OCI-LY7 (cell line): ENCODE measurements around the gene RIN3. TPM values are rescaled to one million over a fixed set of nuclear protein-coding genes. Genes with fewer than 3 reads are reported as not detected.

Experiments used
- BruUV-seq: library from RNA; stranded (reverse); fragments of 400-500 nt; replicated peaks from 2 replicates; lab custom pipeline; 2021; lab: Mats Ljungman, UMichigan
- CTCF ChIA-PET: fragments of 300-600 bp; sonication (Branson Sonifier 250); formaldehyde crosslinking; loops from one replicate; lab custom pipeline; 2022; ENCODE audit warnings: antibody characterized with exemption; ENCODE audit not compliant: unreplicated experiment; lab: Charles Lee
- POLR2A ChIA-PET: fragments of 300-600 bp; sonication (Branson Sonifier 250); formaldehyde crosslinking; loops from one replicate; lab custom pipeline; 2022; ENCODE audit warnings: antibody characterized with exemption; lab: Charles Lee
- DNase-seq: peaks from one replicate; pipeline ENCODE4 v3.0.0-alpha.2; 2015; ENCODE audit warnings: low spot score
- H2AFZ ChIP-seq: fragments of 200-600 bp; sonication (generic), shearing (Covaris generic); 2 replicates; pipeline ENCODE4 v1.6.1; 2014; ENCODE audit warnings: mild to moderate bottlenecking, antibody characterized with exemption, low read length, moderate library complexity
- H3K27ac ChIP-seq: fragments of 200-600 bp; sonication (generic); 2 replicates; pipeline ENCODE4 v1.5.1; 2014; ENCODE audit warnings: mixed run types, low read depth, mild to moderate bottlenecking, moderate library complexity, low read length, inconsistent platforms; ENCODE audit not compliant: poor library complexity, severe bottlenecking
- H3K36me3 ChIP-seq: fragments of 200-600 bp; sonication (generic); 2 replicates; pipeline ENCODE4 v1.6.1; 2014; ENCODE audit warnings: mild to moderate bottlenecking, antibody characterized with exemption, low read length, moderate library complexity, mixed read lengths; ENCODE audit not compliant: insufficient read depth
- H3K4me1 ChIP-seq: fragments of 200-600 bp; sonication (generic); 2 replicates; pipeline ENCODE4 v1.5.1; 2014; ENCODE audit warnings: mild to moderate bottlenecking, low read length; ENCODE audit not compliant: insufficient read depth, poor library complexity, severe bottlenecking
- H3K4me2 ChIP-seq: fragments of 200-600 bp; sonication (generic); 2 replicates; pipeline ENCODE4 v1.6.1; 2014; ENCODE audit warnings: mild to moderate bottlenecking, low read length
- H3K4me3 ChIP-seq: fragments of 200-600 bp; sonication (generic); 2 replicates; pipeline ENCODE4 v1.5.1; 2014; ENCODE audit warnings: mild to moderate bottlenecking, low read depth, low read length; ENCODE audit not compliant: poor library complexity, severe bottlenecking
- H3K79me2 ChIP-seq: fragments of 200-600 bp; sonication (generic); 2 replicates; pipeline ENCODE4 v1.6.1; 2016; ENCODE audit warnings: low read depth, mild to moderate bottlenecking, low read length, moderate library complexity, mixed read lengths; ENCODE audit not compliant: insufficient read depth
- H3K9me2 ChIP-seq: fragments of 200-600 bp; sonication (generic); 2 replicates; pipeline ENCODE4 v1.6.1; 2016; ENCODE audit warnings: mild to moderate bottlenecking, low read length, mixed read lengths; ENCODE audit not compliant: insufficient read depth
- H3K9me3 ChIP-seq: fragments of 200-600 bp; sonication (generic); 2 replicates; pipeline ENCODE4 v1.6.1; 2014; ENCODE audit warnings: mild to moderate bottlenecking, mixed run types, low read length, mixed read lengths
- H4K20me1 ChIP-seq: fragments of 200-600 bp; sonication (generic); 2 replicates; pipeline ENCODE4 v1.6.1; 2014; ENCODE audit warnings: mild to moderate bottlenecking, antibody characterized with exemption, low read length, moderate library complexity, mixed read lengths; ENCODE audit not compliant: insufficient read depth
- CTCF ChIP-seq: fragments of 200-600 bp; sonication (generic); conservative IDR thresholded peaks from 2 replicates; pipeline ENCODE4 v1.5.1; 2014; ENCODE audit warnings: mild to moderate bottlenecking, antibody characterized with exemption, low read length, moderate library complexity, mixed read lengths
- EZH2phosphoT487 ChIP-seq: fragments of 200-600 bp; sonication (generic); IDR thresholded peaks from 2 replicates; pipeline ENCODE4 v1.6.1; 2018; ENCODE audit warnings: low read depth, borderline replicate concordance, mild to moderate bottlenecking, mixed run types, antibody characterized with exemption, low read length, moderate library complexity, mixed read lengths
- intact Hi-C: fragments of 100-400 bp; cut with micrococcal nuclease; formaldehyde crosslinking; loops from one replicate; pipeline ENCODE4 v1.10.0; 2022; ENCODE audit not compliant: unreplicated experiment
- total RNA-seq, 2 experiments: library from RNA; depleted of rRNA in 1 of 2; stranded (reverse); fragments of >200 nt in 1 of 2; shearing (Covaris generic) in 1 of 2; gene quantifications; 2 replicates each; pipeline ENCODE4 v1.2.3, GENCODE V29; 2014 to 2022

RIN3 gene
- total RNA-seq, 2 experiments from 2014 or later, result not detected

GRCh38 chr14:92635896-92636295, 122.3 kb downstream of the RIN3 start:
- no TSS peak for BruUV-seq
- ChIA-PET CTCF (no interaction called here), POLR2A (interaction anchor here (0.6 kb wide), 1 partner anchor 21 kb away, joined by 3 read pairs; no protein-coding TSS in a partner anchor)
- no peaks in the 10 kb centered on the region for H3K9me2 ChIP-seq
- no peaks in the 10 kb centered on the region for H4K20me1 ChIP-seq
- no peak for DNase-seq
- intact Hi-C loops, result no loop called here
- TF ChIP-seq EZH2phosphoT487, result no peak
- TF ChIP-seq CTCF, result no peak
- no peaks in the 10 kb centered on the region for H3K36me3 ChIP-seq
- no peak overlapping the region for H3K4me2 ChIP-seq
- H3K4me3 ChIP-seq, result no peak overlapping the region
- no peaks in the 10 kb centered on the region for H3K4me1 ChIP-seq
- no peaks in the 10 kb centered on the region for H3K79me2 ChIP-seq
- no peaks in the 10 kb centered on the region for H3K9me3 ChIP-seq
- H2AFZ ChIP-seq, result no peak overlapping the region
- no peak overlapping the region for H3K27ac ChIP-seq

- Histone ChIP-seq H3K36me3 (no peaks in the 10 kb centered on the region), H4K20me1 (no peaks in the 10 kb centered on the region), H3K4me3 (no peak overlapping the region), H3K4me1 (no peaks in the 10 kb centered on the region), H3K27ac (no peak overlapping the region), H3K9me2 (no peaks in the 10 kb centered on the region), H3K4me2 (no peak overlapping the region), H3K9me3 (no peaks in the 10 kb centered on the region), H3K79me2 (no peaks in the 10 kb centered on the region), H2AFZ (no peak overlapping the region)
- TF ChIP-seq CTCF, result no peak
- TF ChIP-seq EZH2phosphoT487, result no peak
- ChIA-PET CTCF (no interaction called here), POLR2A (no interaction called here)
- intact Hi-C loops, result no loop called here
- no peak for DNase-seq
- BruUV-seq, result no TSS peak
These were observed 123.6 kb downstream of the RIN3 start for GRCh38 chr14:92637228-92637627.

- Histone ChIP-seq H4K20me1 (no peaks in the 10 kb centered on the region), H2AFZ (no peak overlapping the region), H3K4me3 (no peak overlapping the region), H3K27ac (no peak overlapping the region), H3K4me1 (no peaks in the 10 kb centered on the region), H3K4me2 (no peak overlapping the region), H3K9me2 (no peaks in the 10 kb centered on the region), H3K79me2 (no peaks in the 10 kb centered on the region), H3K9me3 (no peaks in the 10 kb centered on the region), H3K36me3 (no peaks in the 10 kb centered on the region)
- TF ChIP-seq EZH2phosphoT487, result no peak
- no peak for TF ChIP-seq CTCF
- BruUV-seq, result no TSS peak
- CTCF ChIA-PET, result no interaction called here
- DNase-seq, result no peak
- intact Hi-C loops, result no loop called here
- POLR2A ChIA-PET, result no interaction called here
These were observed 124.3 kb downstream of the RIN3 start for GRCh38 chr14:92637864-92638263.
